NCI-H1417 treated with DMSO at 0.1 percent for 48 hours (cell line): ENCODE results near the gene C12orf60.
"Not testable (repeated sequence)": the region's sequence is repeated elsewhere in the genome, so short reads cannot be mapped to it uniquely, and the experiment has no call there.

Source experiments
- DNase-seq: peaks from one replicate; lab custom pipeline; 2025; lab: John Stamatoyannopoulos, UW

Gene C12orf60

GRCh38 chr12:14803011-14803829, at the start of gene C12orf60, which contains the start of gene WBP11:
Gene C12orf60 (plus strand): TSS chr12:14803670. CDS start chr12:14822936, 19,266 bp downstream.
Gene WBP11 (minus strand): TSS chr12:14803478. CDS start chr12:14801383, 2,095 bp downstream.
- peak; percentile 99 for DNase-seq

- DNase-seq, result peak; percentile 52
These were observed 46.9 kb upstream of the C12orf60 start for GRCh38 chr12:14756334-14757143.

GRCh38 chr12:14759711-14760280, 43.7 kb upstream of the C12orf60 start:
- not testable (repeated sequence) for DNase-seq

- no peak for DNase-seq
These were observed 38.1 kb upstream of the C12orf60 start for GRCh38 chr12:14765398-14765797.

- not testable (repeated sequence) for DNase-seq
These were observed 37.5 kb upstream of the C12orf60 start for GRCh38 chr12:14766020-14766419.

GRCh38 chr12:14766649-14767215, 36.7 kb upstream of the C12orf60 start:
- DNase-seq, result no peak

- DNase-seq, result no peak
These were observed 35.9 kb upstream of the C12orf60 start for GRCh38 chr12:14767617-14768016.

GRCh38 chr12:14768823-14769405, 34.6 kb upstream of the C12orf60 start:
- DNase-seq, result no peak

GRCh38 chr12:14769466-14769968, 34.0 kb upstream of the C12orf60 start:
- no peak for DNase-seq

- peak; percentile 51 for DNase-seq
These were observed 33.4 kb upstream of the C12orf60 start for GRCh38 chr12:14769969-14770495.

- DNase-seq, result peak; percentile 89
These were observed 32.7 kb upstream of the C12orf60 start for GRCh38 chr12:14770496-14771461.

GRCh38 chr12:14771651-14772137, 31.8 kb upstream of the C12orf60 start:
- no peak for DNase-seq

GRCh38 chr12:14772946-14773345, 30.5 kb upstream of the C12orf60 start:
- DNase-seq, result no peak

- no peak for DNase-seq
These were observed 29.8 kb upstream of the C12orf60 start for GRCh38 chr12:14773685-14774073.

GRCh38 chr12:14774074-14774905, 29.2 kb upstream of the C12orf60 start:
- DNase-seq, result no peak

GRCh38 chr12:14774906-14775635, 28.4 kb upstream of the C12orf60 start:
- DNase-seq, result no peak

- no peak for DNase-seq
These were observed 27.9 kb upstream of the C12orf60 start for GRCh38 chr12:14775636-14775980.

- no peak for DNase-seq
These were observed 27.1 kb upstream of the C12orf60 start for GRCh38 chr12:14776236-14776961.
